ENCODE results near the gene ATP9A.

DNA sequence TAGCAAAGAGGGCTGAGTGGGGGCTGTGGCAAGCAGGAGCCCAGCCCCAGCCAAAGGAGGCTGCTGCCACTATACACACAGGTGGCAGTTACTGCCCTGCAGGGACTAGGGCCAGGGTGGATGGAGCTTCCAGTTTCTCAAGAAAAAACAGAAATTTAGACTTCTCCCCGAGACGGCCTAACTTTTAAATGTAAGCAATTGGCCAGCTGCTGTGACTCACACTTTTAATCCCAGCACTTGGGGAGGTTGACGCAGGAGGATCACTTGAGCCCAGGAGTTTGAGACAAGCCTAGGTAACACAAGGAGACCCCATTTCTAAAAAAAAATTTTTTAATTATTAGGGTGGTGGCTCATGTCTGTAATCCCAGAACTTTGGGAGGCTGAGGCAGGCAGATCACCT is 127.4 kb downstream of the ATP9A start:
- TF ChIP-seq, protein P1, sequence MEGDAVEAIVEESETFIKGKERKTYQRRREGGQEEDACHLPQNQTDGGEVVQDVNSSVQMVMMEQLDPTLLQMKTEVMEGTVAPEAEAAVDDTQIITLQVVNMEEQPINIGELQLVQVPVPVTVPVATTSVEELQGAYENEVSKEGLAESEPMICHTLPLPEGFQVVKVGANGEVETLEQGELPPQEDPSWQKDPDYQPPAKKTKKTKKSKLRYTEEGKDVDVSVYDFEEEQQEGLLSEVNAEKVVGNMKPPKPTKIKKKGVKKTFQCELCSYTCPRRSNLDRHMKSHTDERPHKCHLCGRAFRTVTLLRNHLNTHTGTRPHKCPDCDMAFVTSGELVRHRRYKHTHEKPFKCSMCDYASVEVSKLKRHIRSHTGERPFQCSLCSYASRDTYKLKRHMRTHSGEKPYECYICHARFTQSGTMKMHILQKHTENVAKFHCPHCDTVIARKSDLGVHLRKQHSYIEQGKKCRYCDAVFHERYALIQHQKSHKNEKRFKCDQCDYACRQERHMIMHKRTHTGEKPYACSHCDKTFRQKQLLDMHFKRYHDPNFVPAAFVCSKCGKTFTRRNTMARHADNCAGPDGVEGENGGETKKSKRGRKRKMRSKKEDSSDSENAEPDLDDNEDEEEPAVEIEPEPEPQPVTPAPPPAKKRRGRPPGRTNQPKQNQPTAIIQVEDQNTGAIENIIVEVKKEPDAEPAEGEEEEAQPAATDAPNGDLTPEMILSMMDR (conservative IDR thresholded peaks at IDR 0.05; ENCODE audit: low read depth, low read length) = no peak
- TF ChIP-seq EZH2phosphoT487 (IDR thresholded peaks at IDR 0.05; ENCODE audit: borderline replicate concordance, low read length) = no peak
- TF ChIP-seq EZH2 (IDR thresholded peaks at IDR 0.05; ENCODE audit: low read length, unreplicated experiment) = no peak

Data from PC-3 (cell line).